BE2C (cell line): ENCODE measurements around the gene THEMIS2.

Source experiments
- DNase-seq: peaks from one replicate; pipeline ENCODE4 v3.0.0-alpha.2; 2020
- H3K27me3 ChIP-seq: fragments of 250-450 bp; sonication (Bioruptor Pico); 2 replicates; pipeline ENCODE4 v1.5.1; 2020; ENCODE audit warnings: mild to moderate bottlenecking
- H3K36me3 ChIP-seq: fragments of 250-450 bp; sonication (Bioruptor Pico); 2 replicates; pipeline ENCODE4 v1.5.1; 2020; ENCODE audit warnings: mild to moderate bottlenecking
- H3K4me1 ChIP-seq: fragments of 250-450 bp; sonication (Bioruptor Pico); 2 replicates; pipeline ENCODE4 v1.5.1; 2020
- H3K4me3 ChIP-seq: 2 replicates; pipeline ENCODE4 v1.5.1; 2011; ENCODE audit warnings: low read depth, low read length
- H3K9me3 ChIP-seq: fragments of 250-450 bp; sonication (Bioruptor Pico); 2 replicates; pipeline ENCODE4 v1.5.1; 2020
- CTCF ChIP-seq: IDR thresholded peaks from 2 replicates; pipeline ENCODE4 v1.5.1; 2012; ENCODE audit warnings: mild to moderate bottlenecking, low read depth, low read length

THEMIS2 gene

GRCh38 chr1:27862004-27862403 is 10.3 kb upstream of the THEMIS2 start:
- Histone ChIP-seq H3K4me3 (no peak overlapping the region), H3K4me1 (no peaks in the 10 kb centered on the region), H3K9me3 (no peaks in the 10 kb centered on the region), H3K36me3 (no peaks in the 10 kb centered on the region), H3K27me3 (no peaks in the 10 kb centered on the region)
- no peak for TF ChIP-seq CTCF
- no peak for DNase-seq

- DNase-seq, result no peak
- H3K4me3 ChIP-seq, result no peak overlapping the region
- no peaks in the 10 kb centered on the region for H3K27me3 ChIP-seq
- no peaks in the 10 kb centered on the region for H3K36me3 ChIP-seq
- TF ChIP-seq CTCF, result no peak
- H3K4me1 ChIP-seq, result no peaks in the 10 kb centered on the region
- no peaks in the 10 kb centered on the region for H3K9me3 ChIP-seq
These were observed 9.4 kb upstream of the THEMIS2 start for GRCh38 chr1:27862671-27863537.

GRCh38 chr1:27863538-27863915 is 8.8 kb upstream of the THEMIS2 start:
- H3K4me1 ChIP-seq, result no peaks in the 10 kb centered on the region
- no peak for TF ChIP-seq CTCF
- H3K4me3 ChIP-seq, result no peak overlapping the region

GRCh38 chr1:27864264-27864895 is 8.0 kb upstream of the THEMIS2 start:
- Histone ChIP-seq H3K27me3 (no peaks in the 10 kb centered on the region), H3K9me3 (no peaks in the 10 kb centered on the region), H3K4me3 (no peak overlapping the region), H3K36me3 (no peaks in the 10 kb centered on the region), H3K4me1 (no peaks in the 10 kb centered on the region)
- no peak for DNase-seq
- TF ChIP-seq CTCF, result no peak

More at GRCh38 chr1:27863538-27863915, 8.8 kb upstream of the THEMIS2 start:
- Histone ChIP-seq H3K27me3 (no peaks in the 10 kb centered on the region), H3K36me3 (no peaks in the 10 kb centered on the region), H3K9me3 (no peaks in the 10 kb centered on the region)
- no peak for DNase-seq

- Histone ChIP-seq H3K4me3 (no peak overlapping the region), H3K4me1 (no peaks in the 10 kb centered on the region), H3K9me3 (no peaks in the 10 kb centered on the region), H3K36me3 (no peaks in the 10 kb centered on the region), H3K27me3 (no peaks in the 10 kb centered on the region)
- DNase-seq, result no peak
- no peak for TF ChIP-seq CTCF
These were observed 6.5 kb upstream of the THEMIS2 start for GRCh38 chr1:27865821-27866220.

GRCh38 chr1:27868556-27868931 is 3.8 kb upstream of the THEMIS2 start:
- H3K27me3 ChIP-seq, result no peaks in the 10 kb centered on the region
- no peak for DNase-seq
- H3K36me3 ChIP-seq, result no peaks in the 10 kb centered on the region
- H3K4me3 ChIP-seq, result no peak overlapping the region
- no peaks in the 10 kb centered on the region for H3K4me1 ChIP-seq
- no peaks in the 10 kb centered on the region for H3K9me3 ChIP-seq
- no peak for TF ChIP-seq CTCF
